MCF 10A (cell line): Measurements from ENCODE around the gene TOMM34. TPM values are rescaled to one million over a fixed set of nuclear protein-coding genes. Genes with fewer than 3 reads are reported as not detected.
A peak's percentile ranks its signal among the peaks of the same experiment; 100 is the strongest.

Experiments
- BruUV-seq: library from RNA; stranded (reverse); fragments of 400-500 nt; replicated peaks from 2 replicates; lab custom pipeline; 2021; lab: Mats Ljungman, UMichigan
- CTCF ChIA-PET: fragments of 300-600 bp; sonication (Branson Sonifier 250); formaldehyde crosslinking; extraction: SDS; loops from one replicate; lab custom pipeline; 2021; ENCODE audit warnings: antibody characterized with exemption, inconsistent platforms; lab: Yijun Ruan, JAX
- POLR2A ChIA-PET: fragments of 300-600, 350-650 bp; sonication (Branson Sonifier 250); formaldehyde crosslinking; extraction: SDS; loops from one replicate; lab custom pipeline; 2020; ENCODE audit warnings: antibody characterized with exemption, inconsistent platforms; lab: Yijun Ruan, JAX
- DNase-seq: peaks from one replicate; pipeline ENCODE4 v3.0.0-alpha.2; 2018; ENCODE audit not compliant: unreplicated experiment
- H3K27ac Mint-ChIP-seq: one replicate; pipeline ENCODE4 v1.8.0; 2022; ENCODE audit warnings: mild to moderate bottlenecking, low read depth, mixed read lengths; ENCODE audit not compliant: unreplicated experiment
- H3K27me3 Mint-ChIP-seq: one replicate; pipeline ENCODE4 v1.8.0; 2022; ENCODE audit warnings: mixed read lengths; ENCODE audit not compliant: insufficient read depth, unreplicated experiment
- H3K36me3 Mint-ChIP-seq: one replicate; pipeline ENCODE4 v1.8.0; 2022; ENCODE audit warnings: mild to moderate bottlenecking, moderate library complexity, mixed read lengths; ENCODE audit not compliant: insufficient read depth, unreplicated experiment
- H3K4me1 Mint-ChIP-seq: one replicate; pipeline ENCODE4 v1.8.0; 2022; ENCODE audit warnings: mixed read lengths; ENCODE audit not compliant: insufficient read depth, unreplicated experiment
- H3K4me3 Mint-ChIP-seq: one replicate; pipeline ENCODE4 v1.8.0; 2022; ENCODE audit warnings: mild to moderate bottlenecking, moderate library complexity, mixed read lengths; ENCODE audit not compliant: unreplicated experiment
- H3K9me3 Mint-ChIP-seq: one replicate; pipeline ENCODE4 v1.8.0; 2022; ENCODE audit warnings: mixed read lengths; ENCODE audit not compliant: unreplicated experiment
- CTCF ChIP-seq: fragments of 200-600 bp; IDR thresholded peaks from one replicate; pipeline ENCODE4 v1.8.0; 2022; ENCODE audit warnings: antibody characterized with exemption, mild to moderate bottlenecking; ENCODE audit not compliant: unreplicated experiment
- intact Hi-C: fragments of 100-400 bp; cut with micrococcal nuclease; formaldehyde crosslinking; loops from 2 replicates; pipeline ENCODE4 v1.14.1; 2022
- total RNA-seq: library from RNA; stranded (reverse); gene quantifications from 2 replicates; pipeline ENCODE4 v1.2.3, GENCODE V29; 2022

TOMM34 gene
- total RNA-seq, 1 experiment from 2014 or later, result 60.0 TPM

DNA sequence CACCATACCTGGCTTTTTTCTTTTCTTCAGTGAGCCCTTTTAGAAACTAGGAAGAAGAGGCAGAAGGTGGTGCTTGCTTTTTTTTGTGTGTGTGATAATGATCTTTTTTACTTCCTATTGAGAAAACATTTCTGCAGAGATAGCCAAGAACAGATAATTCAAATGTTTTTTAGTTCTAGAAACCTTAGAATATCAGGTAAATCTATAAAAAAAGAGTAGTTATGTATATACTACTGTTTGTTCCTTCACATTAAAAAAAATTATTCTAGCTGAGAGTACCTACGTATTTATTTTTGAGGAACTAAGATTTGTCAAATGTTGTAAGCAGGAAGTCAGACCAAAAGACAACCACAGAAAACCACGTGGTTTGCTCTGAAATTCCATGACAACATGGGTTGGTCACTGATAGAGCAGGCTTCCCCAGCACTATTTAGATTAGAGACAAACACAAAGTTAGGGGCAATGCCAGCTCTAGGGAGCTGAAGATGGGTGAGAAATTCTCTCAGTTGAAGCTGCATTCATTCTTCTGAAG, 19.0 kb upstream of the TOMM34 start:
- intact Hi-C loops, result no loop called here
- no TSS peak for BruUV-seq
- no peaks in the 10 kb centered on the region for H3K9me3 Mint-ChIP-seq
- CTCF ChIA-PET, result interaction anchor here (1.2 to 2.0 kb wide), 4 partner anchors 101 to 315 kb away, joined by 3 to 7 read pairs (median 4); no protein-coding TSS in a partner anchor
- DNase-seq, result no peak
- TF ChIP-seq CTCF, result no peak
- POLR2A ChIA-PET, result interaction anchor here (1.0 to 2.8 kb wide), 4 partner anchors 9 to 19 kb away, joined by 3 to 15 read pairs (median 8); partner anchors contain the start of genes STK4 and TOMM34
- no peak overlapping the region for H3K27ac Mint-ChIP-seq
- H3K4me1 Mint-ChIP-seq, result peaks cover 8% of the 10 kb centered on the region
- H3K36me3 Mint-ChIP-seq, result peaks cover 74% of the 10 kb centered on the region
- no peaks in the 10 kb centered on the region for H3K27me3 Mint-ChIP-seq
- no peak overlapping the region for H3K4me3 Mint-ChIP-seq

DNA sequence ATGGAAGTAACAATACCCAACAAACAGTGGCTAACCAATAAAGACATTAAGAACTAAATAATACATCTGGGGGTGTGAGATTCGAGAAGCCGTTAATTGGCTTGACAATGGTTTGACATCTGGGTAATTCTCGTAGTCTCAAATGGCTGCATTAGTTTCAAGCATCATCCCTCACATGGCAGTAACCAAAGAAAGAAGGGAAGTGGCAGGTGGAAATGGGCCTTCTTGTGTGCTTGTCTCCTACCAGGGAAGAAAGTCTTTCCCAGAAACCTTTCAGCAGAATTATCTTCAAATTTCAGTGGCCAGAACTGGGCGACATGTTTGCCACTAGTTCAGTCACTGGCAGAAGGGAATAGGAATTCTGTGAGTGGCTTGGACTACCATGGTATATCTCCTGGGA, 16.5 kb upstream of the TOMM34 start:
- POLR2A ChIA-PET, result interaction anchor here (2.5 kb wide), 1 partner anchor 16 kb away, joined by 10 read pairs; the partner anchor contains the start of gene TOMM34
- Mint-ChIP-seq H3K9me3 (no peaks in the 10 kb centered on the region), H3K27me3 (no peaks in the 10 kb centered on the region), H3K36me3 (peaks cover 77% of the 10 kb centered on the region), H3K4me3 (no peak overlapping the region), H3K4me1 (peaks cover 18% of the 10 kb centered on the region), H3K27ac (no peak overlapping the region)
- CTCF ChIA-PET, result interaction anchor here (1.3 to 2.2 kb wide), 2 partner anchors 11 to 17 kb away, joined by 3 to 9 read pairs; partner anchors contain the start of gene STK4
- no TSS peak for BruUV-seq
- intact Hi-C loops, result no loop called here
- no peak for DNase-seq
- no peak for TF ChIP-seq CTCF

GRCh38 chr20:44973053-44973452, 12.9 kb upstream of the TOMM34 start:
- DNase-seq, result peak; percentile 34
- H3K4me3 Mint-ChIP-seq, result no peak overlapping the region

More at GRCh38 chr20:44973053-44973452, 12.9 kb upstream of the TOMM34 start:
- POLR2A ChIA-PET, result interaction anchor here (0.9 to 4.4 kb wide), 3 partner anchors 9 to 98 kb away, joined by 3 to 28 read pairs (median 5); partner anchors contain the start of gene TOMM34
- CTCF ChIA-PET, result no interaction called here
- Mint-ChIP-seq H3K36me3 (peaks cover 57% of the 10 kb centered on the region), H3K27me3 (no peaks in the 10 kb centered on the region), H3K4me1 (peaks cover 38% of the 10 kb centered on the region), H3K9me3 (no peaks in the 10 kb centered on the region), H3K27ac (peak overlapping the region; percentile 71)
- intact Hi-C loops, result no loop called here
- no TSS peak for BruUV-seq
- no peak for TF ChIP-seq CTCF
